Transverse colon (tissue), 4 donors: Measurements from ENCODE around the gene CDC14B. TPM values are rescaled to one million over a fixed set of nuclear protein-coding genes. Genes with fewer than 3 reads are reported as not detected.

Experiments
- DNase-seq: peaks from one replicate; pipeline ENCODE4 v3.0.0-alpha.2; 2019
- H3K27ac ChIP-seq, 4 donors: fragments of 200-600 bp; sonication (generic); 2 replicates each; pipeline ENCODE4 v1.5.1; 2016 to 2018; ENCODE audit warnings: inconsistent platforms in 4 of 4
- H3K27me3 ChIP-seq: fragments of 200-600 bp; sonication (generic); 2 replicates; pipeline ENCODE4 v1.5.1; 2017; ENCODE audit warnings: inconsistent platforms
- H3K36me3 ChIP-seq, 4 donors: fragments of 200-600 bp; sonication (generic); 2 replicates each; pipeline ENCODE4 v1.5.1; 2017 to 2019; ENCODE audit warnings: inconsistent platforms in 4 of 4
- H3K4me1 ChIP-seq, 4 donors: fragments of 200-600 bp; sonication (generic); 2 replicates each; pipeline ENCODE4 v1.5.1; 2017 to 2020; ENCODE audit warnings: inconsistent platforms in 4 of 4
- H3K4me3 ChIP-seq, 4 donors: fragments of 200-600 bp; sonication (generic); 1 replicate in 1 of 4; 2 replicates in 3 of 4; pipeline versions ENCODE4 v1.5.1 to v1.6.1; 2017 to 2019; ENCODE audit warnings: inconsistent platforms in 4 of 4
- H3K9me3 ChIP-seq, 2 donors: fragments of 200-600 bp; sonication (generic); 2 replicates each; pipeline ENCODE4 v1.5.1; 2017 to 2019; ENCODE audit warnings: inconsistent platforms in 2 of 2
- CTCF ChIP-seq, 5 experiments: fragments of 200-600 bp in 3 of 5; fragments of 450-650 bp in 2 of 5; sonication (generic) in 3 of 5; IDR thresholded peaks; 1 replicate in 2 of 5; 2 replicates in 3 of 5; pipeline ENCODE4 v1.5.1; 2016 to 2017; ENCODE audit warnings: antibody characterized with exemption in 5 of 5, inconsistent platforms in 3 of 5, mild to moderate bottlenecking in 2 of 5, moderate library complexity in 1 of 5
- EP300 ChIP-seq: sonication (generic); formaldehyde crosslinking; IDR thresholded peaks from one replicate; pipeline ENCODE4 v1.6.1; 2017; ENCODE audit warnings: antibody characterized with exemption, low read depth
- POLR2A ChIP-seq: fragments of 450-650 bp; IDR thresholded peaks from one replicate; pipeline ENCODE4 v1.6.1; 2016; ENCODE audit warnings: antibody characterized with exemption, mild to moderate bottlenecking, moderate library complexity
- POLR2AphosphoS5 ChIP-seq, 3 donors: sonication (generic); formaldehyde crosslinking; IDR thresholded peaks; one replicate each; pipeline ENCODE4 v1.6.1; 2016; ENCODE audit warnings: antibody characterized with exemption in 3 of 3
- WGBS, 2 donors: methylation state at CpG; one replicate each; pipeline ENCODE4 v1.1.5; 2018; ENCODE audit warnings: low coverage in 1 of 2; 5-methylcytosine and 5-hydroxymethylcytosine counted together
- in situ Hi-C, 4 donors: fragments of 200-750 bp; cut with MboI; loops; one replicate each; pipeline versions ENCODE4 v1.15.0 to v1.15.1; 2017; ENCODE audit warnings: low sequenced_read_pairs in 3 of 4, low pct_ligation_motif_present in 1 of 4, low pct_unique_long_range_greater_than_20kb in 1 of 4
- intact Hi-C: fragments of 100-400 bp; cut with DNase I; formaldehyde crosslinking; loops from one replicate; pipeline ENCODE4 v1.15.1; 2023; ENCODE audit warnings: low total_unique reads
- total RNA-seq, 4 donors: library from RNA; depleted of rRNA; stranded (reverse); fragments of >200 nt; gene quantifications; one replicate each; pipeline ENCODE4 v1.1.0, GENCODE V29; 2016

Gene CDC14B
- total RNA-seq, 4 donors from 2014 or later, result 18.0 to 22.3 (median 20.9) TPM

- no peak for DNase-seq
- intact Hi-C loops, result loop anchor here (10.0 kb wide), 2 partner anchors 195 to 235 kb away; partner anchors contain the start of genes HABP4 and ZNF367
- WGBS, 2 donors, result 71 to 77% methylated on average over 1 of the region's 1 CpG
- Histone ChIP-seq H3K9me3 (no peaks in the 10 kb centered on the region), H3K4me1 (peaks cover 6 to 10% (median 7%) of the 10 kb centered on the region in 4 donors), H3K27me3 (no peaks in the 10 kb centered on the region), H3K27ac (no peak overlapping the region), H3K4me3 (no peak overlapping the region), H3K36me3 (peaks cover 0 to 14% (median 7%) of the 10 kb centered on the region in 4 donors)
- in situ Hi-C loops, result loop anchor here in 3 of 4 donors (10.0 to 25.0 kb wide), 2 partner anchors 205 to 312 kb away; no protein-coding TSS in a partner anchor
- no peak for TF ChIP-seq EP300
- TF ChIP-seq POLR2AphosphoS5 (IDR thresholded peaks at IDR 0.05), result no peak
- no peak for TF ChIP-seq POLR2A
- no peak for TF ChIP-seq CTCF (IDR thresholded peaks at IDR 0.05)
These were observed 30.1 kb upstream of the CDC14B start for GRCh38 chr9:96649620-96650324.

GRCh38 chr9:96646081-96646991 is 26.7 kb upstream of the CDC14B start:
- Histone ChIP-seq H3K4me3 (no peak overlapping the region), H3K9me3 (no peaks in the 10 kb centered on the region), H3K27me3 (no peaks in the 10 kb centered on the region), H3K4me1 (peaks cover 0 to 4% (median 0%) of the 10 kb centered on the region in 4 donors), H3K27ac (peak overlapping the region; percentile 33 to 62 (median 48)), H3K36me3 (peaks cover 0 to 13% (median 7%) of the 10 kb centered on the region in 4 donors)
- in situ Hi-C loops (no loop called here), intact Hi-C loops (no loop called here)
- 69 to 87% methylated on average over 8 to 13 of the region's 13 CpGs for WGBS, 2 donors
- no peak for DNase-seq
- no peak for TF ChIP-seq POLR2AphosphoS5 (IDR thresholded peaks at IDR 0.05)

DNA sequence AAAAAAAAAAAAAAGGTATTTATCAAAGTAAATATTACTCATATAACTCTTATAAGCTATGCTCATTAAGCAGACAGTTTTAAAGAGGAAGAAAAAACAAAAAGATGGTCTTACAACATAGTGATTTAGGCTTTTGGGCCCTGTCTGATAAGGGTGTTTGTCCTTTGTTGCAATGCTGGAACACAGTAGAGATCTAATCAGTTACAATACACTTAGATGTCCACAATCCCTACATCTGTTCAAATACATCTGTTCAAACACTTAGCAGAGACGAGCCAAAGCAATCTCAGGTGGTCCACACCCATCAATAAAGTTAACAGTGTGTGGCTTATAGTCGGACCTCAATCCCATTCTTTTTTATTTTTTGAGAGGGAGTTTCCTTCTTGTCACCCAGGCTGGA is 24.5 kb upstream of the CDC14B start:
- in situ Hi-C loops, result no loop called here
- no peaks in the 10 kb centered on the region for H3K9me3 ChIP-seq
- H3K27ac ChIP-seq, result peak overlapping the region in 1 of 4 donors; percentile 44
- H3K4me1 ChIP-seq, result peaks cover 0 to 4% (median 0%) of the 10 kb centered on the region in 4 donors
- TF ChIP-seq EP300 (no peak), POLR2AphosphoS5 (IDR thresholded peaks at IDR 0.05) (peak in 2 of 3 donors; percentile 25 to 32)
- peaks cover 0 to 7% (median 3%) of the 10 kb centered on the region in 4 donors for H3K36me3 ChIP-seq
- intact Hi-C loops, result loop anchor here (1.0 kb wide), 1 partner anchor 32 kb away; no protein-coding TSS in a partner anchor
- H3K27me3 ChIP-seq, result no peaks in the 10 kb centered on the region
- DNase-seq, result no peak
- 73 to 100% methylated on average over 2 of the region's 2 CpGs for WGBS, 2 donors
- H3K4me3 ChIP-seq, result no peak overlapping the region

DNA sequence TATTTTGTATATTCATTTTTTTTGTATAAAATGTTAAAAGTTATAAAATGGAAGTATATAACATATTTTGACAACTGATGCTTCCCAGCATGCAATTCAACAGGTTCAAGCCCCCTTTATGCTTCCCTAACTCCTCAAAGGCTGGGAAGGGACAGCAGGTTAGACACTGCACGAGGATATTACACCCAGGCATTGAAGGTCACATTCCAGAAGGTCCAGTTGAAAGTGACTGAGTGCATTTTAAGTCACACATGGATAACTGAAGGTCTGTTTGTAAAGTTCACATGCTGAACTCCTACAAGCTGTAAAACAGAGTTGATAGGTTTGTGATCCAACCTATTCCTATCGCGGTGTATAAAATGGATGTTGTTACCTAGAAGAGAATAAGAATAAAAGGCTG is 21.9 kb upstream of the CDC14B start:
- no peak for TF ChIP-seq EP300
- no peak for TF ChIP-seq POLR2AphosphoS5 (IDR thresholded peaks at IDR 0.05)
- TF ChIP-seq CTCF (IDR thresholded peaks at IDR 0.05), result no peak
- no peak for TF ChIP-seq POLR2A
- Histone ChIP-seq H3K27me3 (no peaks in the 10 kb centered on the region), H3K4me1 (peaks cover 0 to 4% (median 0%) of the 10 kb centered on the region in 4 donors), H3K27ac (no peak overlapping the region), H3K4me3 (no peak overlapping the region), H3K36me3 (peaks cover 0 to 5% (median 0%) of the 10 kb centered on the region in 4 donors), H3K9me3 (no peaks in the 10 kb centered on the region)
- WGBS, 2 donors, result 79 to 94% methylated on average over 3 of the region's 3 CpGs
- intact Hi-C loops (no loop called here), in situ Hi-C loops (no loop called here)
- no peak for DNase-seq
